NCI-H2227 (cell line): ENCODE data around the gene ULBP3.
"Not testable (repeated sequence)": the region's sequence is repeated elsewhere in the genome, so short reads cannot be mapped to it uniquely, and the experiment has no call there.

Experiments
- DNase-seq: peaks from one replicate; lab custom pipeline; 2025; ENCODE audit not compliant: unreplicated experiment; lab: John Stamatoyannopoulos, UW

The ULBP3 gene

DNA sequence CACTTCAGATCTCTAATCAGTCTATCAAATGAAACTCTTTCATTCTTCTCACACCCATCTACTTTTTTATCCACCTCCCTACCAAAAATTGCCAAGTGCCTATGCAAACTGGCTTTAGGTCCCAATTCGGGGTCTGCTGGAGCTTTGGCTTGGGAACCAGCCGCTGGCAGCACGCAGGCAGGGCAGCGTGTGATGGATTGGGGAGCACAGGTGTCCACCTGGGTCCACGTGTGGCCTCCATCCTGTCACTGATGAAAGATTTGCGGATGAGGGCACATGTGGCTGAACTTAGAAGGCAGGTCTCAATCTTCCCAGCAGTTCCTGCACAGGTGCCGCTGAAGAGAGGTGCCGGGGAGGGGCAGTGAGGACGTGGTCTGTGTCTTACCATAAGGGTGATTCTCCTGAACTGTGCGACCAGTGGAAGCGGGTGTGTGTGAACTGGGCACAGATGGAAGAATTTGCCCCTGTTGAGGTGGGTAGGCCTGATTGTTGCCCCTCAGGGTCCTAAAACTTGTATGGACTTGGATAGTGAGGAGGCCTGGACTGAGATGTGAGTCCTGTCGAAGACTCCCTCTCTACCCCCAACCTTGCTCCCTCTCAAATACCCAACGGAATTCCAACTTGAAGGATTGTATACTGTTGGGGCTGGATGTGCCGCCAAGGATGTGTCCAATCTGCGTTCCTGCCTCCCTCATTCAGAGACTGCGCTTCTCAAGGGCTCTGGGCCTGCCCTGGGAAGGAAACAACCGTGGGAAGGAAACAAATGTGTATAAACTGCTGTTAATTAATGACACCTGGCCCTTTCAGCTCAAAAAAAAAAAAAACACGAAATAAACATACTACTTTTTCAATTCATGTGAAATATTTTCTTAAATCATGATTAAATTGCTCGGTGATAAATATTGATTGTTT lies 25.2 kb downstream of the ULBP3 start:
- DNase-seq, result no peak

DNA sequence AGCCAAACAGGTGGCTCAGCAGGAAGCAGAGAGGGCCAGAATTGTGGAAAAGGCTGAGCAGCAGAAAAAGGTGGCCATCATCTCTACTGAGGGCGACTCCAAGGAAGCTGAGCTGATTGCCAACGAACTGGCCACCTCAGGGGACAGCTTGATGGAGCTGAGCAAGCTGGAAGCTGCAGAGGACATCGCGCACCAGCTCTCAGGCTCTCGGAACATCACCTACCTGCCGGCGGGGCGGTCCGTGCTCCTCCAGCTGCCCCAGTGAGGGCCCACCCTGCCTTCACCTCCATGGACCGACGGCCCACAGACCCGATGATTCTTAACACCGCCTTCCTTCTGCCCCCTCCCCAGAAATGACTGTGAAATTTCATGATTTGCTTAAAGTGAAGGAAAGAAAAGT lies 25.8 kb downstream of the ULBP3 start:
- no peak for DNase-seq

DNA sequence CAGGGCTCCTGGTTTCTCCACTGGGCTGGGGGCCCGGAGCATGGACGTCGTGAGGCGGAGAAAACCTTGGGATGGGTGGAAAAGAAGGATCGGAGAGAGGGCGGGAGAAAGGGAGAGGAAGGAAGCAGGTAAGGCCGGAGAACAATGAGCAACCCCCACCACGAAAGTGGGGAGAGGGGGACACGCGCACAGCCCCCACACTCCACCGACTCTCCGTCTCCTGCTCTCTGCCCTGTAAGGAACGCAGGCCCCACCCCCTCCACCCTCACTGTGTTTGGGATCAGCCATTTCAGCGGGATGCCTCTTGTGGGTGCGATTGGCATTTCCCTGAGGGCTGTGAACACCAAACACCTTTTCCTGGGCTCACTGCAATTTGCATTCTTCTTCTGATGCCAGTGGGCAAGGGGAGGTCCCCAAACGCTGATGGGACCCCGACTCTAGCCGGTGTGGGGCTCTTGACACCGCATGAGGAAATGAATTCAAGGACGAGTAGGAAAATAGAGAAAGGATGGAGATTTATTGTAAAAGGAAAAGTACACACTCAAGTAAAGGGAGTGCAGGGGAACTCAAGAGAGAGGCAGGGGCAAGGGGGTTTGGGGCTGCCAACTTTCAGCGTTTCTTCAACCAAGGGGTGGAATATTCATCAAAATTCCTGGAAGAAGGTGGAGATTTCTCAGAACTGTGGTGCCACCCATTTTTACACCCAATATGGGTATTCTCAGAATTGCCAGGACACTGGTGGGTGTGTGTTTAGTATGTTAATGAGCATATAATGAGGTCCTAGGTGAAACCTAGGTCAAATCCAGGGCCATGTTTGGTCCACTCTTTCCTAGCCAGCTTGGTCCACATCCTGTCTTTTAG lies 30.5 kb downstream of the ULBP3 start:
- no peak for DNase-seq

DNA sequence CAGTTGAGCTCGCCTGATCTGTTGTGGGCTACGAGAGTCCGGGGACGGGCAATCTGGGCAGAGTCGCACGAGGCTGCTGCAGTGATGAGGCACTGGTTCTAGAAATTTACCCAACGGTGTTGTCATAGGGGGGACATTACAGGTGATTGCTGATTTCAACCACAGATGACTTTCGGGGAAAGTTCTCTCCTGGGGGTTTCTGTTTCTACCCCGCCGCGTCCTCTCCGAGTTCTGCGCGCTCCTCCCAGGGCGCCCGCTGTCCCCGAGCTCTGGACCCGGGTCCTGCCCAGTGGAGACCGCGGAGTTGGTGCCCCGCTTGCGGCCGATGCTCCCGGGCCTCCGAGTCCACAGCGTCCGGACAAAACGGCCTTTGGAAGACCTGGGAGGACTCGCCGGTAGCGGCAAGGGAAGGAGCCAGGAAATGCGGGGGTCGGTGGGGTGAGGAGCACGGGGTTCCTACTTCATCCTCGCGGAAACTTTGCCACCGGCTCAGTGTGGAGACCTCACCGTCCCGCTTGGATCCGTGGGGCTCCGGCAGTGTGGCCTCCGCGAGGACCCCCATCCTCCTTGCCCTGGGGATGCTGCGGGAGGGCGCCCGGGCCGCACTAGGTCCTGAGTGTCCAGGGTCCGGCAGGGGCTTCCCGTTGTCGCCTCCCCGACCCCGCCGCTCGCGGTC lies 31.3 kb downstream of the ULBP3 start:
- no peak for DNase-seq

DNA sequence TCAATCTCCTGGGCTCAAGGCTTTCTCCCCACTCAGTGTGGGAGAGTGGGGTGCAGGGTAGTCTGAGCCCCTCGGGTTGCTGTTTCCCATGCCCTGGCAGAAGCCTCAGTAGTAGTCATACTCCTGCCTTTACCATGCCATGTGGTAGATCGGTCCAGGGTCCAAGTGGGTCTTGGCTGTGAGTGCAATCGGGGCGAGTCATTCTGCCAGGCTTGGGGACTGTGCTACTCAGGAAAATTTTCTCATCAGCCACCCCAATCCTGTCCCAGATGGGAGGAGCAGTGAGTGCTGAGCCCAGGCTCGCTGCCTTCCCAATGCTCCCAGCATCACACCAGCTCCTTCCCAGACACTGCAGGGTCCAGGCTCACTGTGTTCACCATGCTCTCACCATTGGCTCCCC lies 32.8 kb downstream of the ULBP3 start:
- DNase-seq, result no peak

DNA sequence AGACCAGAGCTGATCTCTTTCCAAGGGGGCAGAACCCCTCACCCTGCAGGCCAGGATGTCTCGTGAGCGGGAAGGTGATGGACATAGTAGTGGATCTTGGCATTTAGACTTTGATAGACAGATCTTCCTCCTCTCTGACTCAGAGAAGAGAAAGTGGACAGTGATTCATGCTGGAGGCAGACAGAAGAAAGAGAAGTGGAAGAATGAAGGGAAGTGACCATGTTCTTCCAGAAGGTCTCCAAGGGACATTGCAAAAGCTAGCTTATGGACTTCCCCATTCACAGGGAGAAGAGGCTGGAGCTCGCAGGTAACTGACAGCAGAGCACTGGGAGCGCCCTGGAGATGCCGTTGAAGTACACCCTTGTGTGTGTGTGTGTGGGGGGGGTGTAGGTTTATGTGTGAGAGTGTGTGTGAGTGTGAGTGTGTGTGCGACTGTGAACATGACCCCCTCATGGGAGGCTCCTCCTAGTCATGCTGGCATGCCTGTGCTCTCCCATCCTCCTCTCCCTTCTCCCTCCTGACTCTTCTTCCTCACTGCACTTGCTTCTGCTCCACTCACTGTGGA lies 35.6 kb downstream of the ULBP3 start:
- DNase-seq, result no peak

DNA sequence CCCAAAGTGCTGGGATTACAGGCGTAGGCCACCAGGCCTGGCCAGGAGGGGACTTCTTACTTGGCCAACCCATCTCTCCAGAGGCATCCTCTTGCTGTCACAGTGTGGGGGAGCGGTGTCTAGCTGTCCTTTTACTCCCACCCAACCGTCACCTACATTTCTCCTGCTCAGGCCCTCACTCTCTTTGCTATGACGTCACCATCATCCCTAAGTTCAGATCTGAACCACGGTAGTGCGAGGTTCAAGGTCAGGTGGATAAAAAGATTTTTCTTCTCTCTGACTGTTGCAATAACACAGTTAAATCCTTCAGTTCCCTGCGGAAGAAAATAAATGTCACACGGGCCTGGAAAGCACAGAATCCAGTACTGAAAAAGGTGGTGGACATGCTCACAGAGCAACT lies 36.3 kb downstream of the ULBP3 start:
- no peak for DNase-seq

DNA sequence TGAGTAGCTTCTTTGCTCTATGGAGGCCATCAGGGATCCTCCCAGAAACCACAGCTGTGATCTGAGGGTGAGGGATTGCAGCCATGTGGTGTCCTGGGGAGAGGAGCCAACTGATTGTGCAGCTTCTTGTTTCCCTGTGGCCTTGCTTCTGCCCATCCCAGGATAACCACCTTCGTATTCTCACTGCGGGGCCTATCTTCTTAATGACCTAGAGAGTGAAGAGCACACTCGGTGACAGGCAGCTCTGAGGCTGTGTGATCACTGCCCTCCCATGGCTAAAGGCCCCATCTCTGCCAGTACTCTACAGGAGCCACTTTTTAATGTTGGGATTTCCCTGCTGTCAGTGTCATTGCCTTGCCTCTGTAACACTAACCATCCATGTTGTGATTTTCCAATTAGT lies 38.3 kb downstream of the ULBP3 start:
- DNase-seq, result no peak

DNA sequence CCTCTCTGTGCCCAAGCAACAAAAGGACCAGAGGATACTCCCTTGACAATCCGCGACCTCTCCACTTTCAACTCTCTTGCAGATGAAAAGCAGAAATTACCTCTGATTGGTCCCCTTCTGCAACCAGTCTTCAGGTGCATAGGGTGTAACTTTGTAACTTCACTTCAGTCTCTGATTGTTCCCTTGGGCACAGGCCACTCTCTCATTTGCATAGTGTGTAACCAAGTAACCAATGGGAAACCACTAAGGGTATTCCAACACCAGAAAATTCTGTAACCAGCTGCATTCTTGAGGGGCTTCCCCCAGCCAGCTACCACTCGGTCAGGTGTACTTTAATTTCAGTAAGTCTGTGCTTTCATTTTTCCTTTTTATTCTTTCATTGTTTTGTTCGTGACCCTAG lies 39.2 kb downstream of the ULBP3 start:
- no peak for DNase-seq

DNA sequence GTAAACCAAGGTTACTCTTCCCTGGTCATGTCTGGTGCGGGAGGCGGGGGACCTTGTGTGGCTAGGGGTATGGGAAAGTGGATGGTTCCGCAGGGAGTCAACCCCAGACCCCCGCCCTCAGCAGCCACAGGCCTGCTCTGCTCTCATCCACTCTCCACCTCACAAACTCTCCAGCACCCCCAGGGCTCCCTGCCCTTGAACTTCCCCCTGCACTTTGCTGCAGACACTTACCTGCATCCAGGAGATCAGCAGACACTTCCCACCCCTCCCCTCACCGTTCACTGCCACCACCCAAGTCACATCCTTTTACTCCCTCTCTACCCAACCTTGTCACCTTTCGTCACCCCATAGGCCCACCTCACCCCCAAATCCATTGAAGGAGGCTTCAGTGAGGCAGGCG lies 39.6 kb downstream of the ULBP3 start:
- no peak for DNase-seq

DNA sequence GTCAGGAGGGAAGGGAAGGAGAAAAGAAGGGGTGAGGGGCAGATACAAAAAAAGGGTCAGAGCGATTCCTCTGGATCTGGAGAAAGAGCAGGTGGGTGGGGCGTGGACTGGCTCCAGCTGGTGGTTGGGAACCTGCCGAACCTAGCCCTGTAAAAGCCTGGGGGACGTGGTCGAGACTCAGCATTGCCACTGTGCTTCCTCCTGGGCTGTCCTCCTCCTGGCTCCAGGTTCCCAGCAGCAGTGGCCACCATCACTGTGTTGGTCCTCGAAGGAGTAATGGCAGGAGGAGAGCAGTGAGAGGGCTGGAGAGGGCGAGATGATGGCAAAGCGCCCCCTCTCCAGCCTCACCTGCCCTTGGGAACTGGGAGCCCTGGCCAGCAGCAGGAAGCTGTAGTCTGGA lies 40.1 kb downstream of the ULBP3 start:
- no peak for DNase-seq

DNA sequence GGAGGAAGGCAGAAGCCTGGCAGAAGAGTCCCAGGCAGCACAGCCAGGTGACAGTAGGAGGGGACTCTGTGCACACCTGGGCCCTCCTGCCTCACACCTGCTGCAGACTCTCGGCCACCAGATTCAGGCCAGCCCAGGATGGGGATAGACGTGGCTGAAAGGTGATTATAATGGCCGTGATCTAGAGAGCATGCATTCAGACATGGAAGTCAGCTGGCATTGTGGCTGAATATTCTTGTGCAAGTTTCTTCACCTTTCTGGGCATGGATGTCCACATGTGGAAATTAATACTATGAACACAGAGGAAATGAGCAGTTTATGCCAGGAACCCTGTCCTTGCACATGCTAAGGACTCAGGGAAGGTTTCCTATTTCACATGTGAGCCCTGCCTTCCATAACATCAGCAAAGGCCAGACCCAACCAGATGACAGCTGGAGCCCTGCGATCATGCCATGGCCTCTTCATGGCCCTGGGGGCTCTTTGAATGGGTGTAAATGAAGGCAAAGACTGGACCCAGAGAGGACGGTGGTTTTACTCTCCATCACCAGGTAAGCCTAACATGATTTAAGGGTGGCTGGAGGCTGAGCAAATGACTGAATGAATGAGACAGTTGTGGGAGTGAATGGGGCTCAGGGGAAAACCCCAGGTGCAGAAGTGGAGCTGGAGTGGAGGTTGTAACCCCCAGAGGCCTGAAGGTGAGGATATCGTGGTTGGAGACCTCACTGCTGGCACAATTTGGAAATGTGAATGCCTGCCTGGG lies 40.9 kb downstream of the ULBP3 start:
- DNase-seq, result no peak

DNA sequence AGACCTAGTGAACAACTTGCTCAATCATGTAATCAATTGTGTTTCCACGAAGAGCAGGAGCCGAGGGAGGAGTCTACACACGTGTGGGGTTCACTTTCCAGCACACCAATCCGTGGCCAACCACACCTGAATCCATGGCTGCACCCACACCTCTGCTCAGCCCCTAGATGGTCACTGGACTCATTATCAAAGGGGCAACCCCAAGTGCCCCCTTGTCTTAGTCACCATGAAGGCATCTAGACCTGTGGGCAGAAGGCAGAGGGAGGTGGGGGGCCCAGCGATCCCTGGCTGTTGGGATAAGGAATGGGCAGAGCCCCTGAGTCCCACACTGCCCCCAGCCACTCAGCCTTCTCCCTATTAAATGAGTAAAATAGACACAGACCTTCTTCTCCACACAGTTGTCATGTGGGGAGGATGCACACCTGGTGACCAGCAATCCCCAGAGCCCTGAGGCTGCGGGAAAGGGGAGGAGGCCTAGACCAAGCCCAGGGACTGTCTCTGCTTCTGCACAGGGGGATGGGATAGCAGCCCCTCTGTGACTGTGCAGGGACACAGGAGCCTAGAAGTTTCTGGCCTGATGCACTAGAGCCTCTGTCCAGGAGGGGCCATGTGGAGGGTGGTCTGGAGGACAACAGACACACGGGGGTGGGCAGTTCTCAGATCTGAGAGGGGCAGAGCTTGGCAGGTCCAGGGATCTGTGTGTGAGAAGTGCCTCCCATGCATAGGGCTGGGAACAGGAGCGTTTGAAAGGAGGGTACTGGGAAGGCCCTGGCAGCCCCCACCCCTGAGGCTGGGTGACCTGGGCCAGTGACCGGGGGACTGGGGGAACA lies 41.7 kb downstream of the ULBP3 start:
- no peak for DNase-seq

DNA sequence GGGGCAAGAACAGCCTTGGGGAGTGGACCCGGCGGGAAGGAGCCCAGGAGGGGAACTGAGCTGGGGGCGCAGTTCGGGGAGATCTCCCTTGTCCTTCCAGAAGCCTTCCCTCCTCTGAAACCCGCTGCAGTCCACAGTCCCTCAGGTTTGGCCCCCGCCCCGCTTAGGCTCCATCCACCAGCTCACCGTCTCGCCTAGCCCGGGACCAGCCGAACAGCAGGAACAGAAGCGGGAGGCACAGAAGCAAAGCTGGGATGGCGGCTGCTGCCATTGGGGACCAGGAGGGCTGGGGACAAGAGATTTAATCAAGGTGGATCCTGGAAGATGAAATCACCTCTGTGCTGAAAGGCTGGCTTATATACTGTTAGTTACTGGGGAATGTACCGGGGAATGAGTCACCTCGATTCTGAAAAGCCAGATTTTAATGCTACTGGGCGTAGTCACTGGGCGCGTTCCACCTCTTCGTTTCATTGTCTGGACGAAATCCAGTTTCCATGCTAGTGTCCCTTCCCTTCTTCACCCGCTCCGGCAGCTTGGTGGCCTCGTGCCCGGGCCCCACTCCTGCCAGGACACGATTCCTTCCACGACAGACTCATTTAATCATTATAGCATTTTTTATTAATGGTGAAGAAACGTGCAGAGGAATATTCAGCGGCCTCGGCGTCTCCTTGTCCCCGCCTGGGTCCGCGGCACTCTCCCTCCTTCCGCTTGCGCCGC lies 43.6 kb downstream of the ULBP3 start, which contains the start of gene RAET1L:
RAET1L (minus strand) TSS at position 332 of the 717 bp plus-strand sequence; CDS start at position 271, 61 bp downstream.
- DNase-seq, result no peak

DNA sequence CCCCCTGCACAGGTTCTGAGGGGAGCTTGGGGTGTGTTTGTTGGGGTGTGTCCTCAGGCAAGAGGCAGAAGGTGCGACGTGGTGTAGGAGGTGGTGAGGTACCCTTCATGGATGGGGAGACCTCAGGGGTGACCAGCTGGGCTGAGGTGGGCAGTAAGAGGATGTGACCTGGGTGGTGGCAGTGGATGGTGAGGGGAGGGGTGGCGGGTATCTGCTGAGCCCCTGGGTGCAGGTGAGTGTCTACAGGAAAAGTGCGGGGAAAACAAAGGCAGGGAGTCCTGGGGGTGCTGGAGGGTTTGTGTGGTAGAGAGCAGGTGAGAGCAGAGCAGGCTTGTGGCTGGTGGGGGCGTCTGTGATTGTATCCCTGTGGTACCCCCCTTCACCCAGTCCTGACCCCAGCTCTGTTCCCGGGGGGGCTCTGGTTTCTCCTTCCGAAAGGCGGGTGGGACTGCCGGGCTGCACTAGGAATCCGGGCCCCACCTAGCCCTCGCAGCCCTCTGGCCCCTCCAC lies 44.2 kb downstream of the ULBP3 start:
- DNase-seq, result no peak

DNA sequence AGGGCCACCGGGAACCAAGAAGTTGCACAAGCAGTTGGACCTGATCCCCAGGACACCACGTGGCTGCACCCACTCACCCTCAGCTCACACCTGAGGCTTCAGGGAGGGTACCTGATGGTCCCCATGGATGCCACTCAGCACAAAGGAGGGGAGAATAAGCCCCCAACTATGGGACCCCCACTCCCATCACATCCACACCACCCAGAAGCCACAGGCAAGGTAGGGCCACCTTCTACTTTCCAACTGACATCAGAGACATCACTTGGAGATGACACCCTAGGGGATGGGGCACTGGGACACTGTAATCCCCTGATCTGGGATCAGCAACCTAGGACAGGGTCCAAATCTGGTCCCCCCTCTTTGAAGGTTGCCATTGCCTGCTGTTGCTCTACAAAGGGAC lies 44.9 kb downstream of the ULBP3 start:
- DNase-seq, result not testable (repeated sequence)

DNA sequence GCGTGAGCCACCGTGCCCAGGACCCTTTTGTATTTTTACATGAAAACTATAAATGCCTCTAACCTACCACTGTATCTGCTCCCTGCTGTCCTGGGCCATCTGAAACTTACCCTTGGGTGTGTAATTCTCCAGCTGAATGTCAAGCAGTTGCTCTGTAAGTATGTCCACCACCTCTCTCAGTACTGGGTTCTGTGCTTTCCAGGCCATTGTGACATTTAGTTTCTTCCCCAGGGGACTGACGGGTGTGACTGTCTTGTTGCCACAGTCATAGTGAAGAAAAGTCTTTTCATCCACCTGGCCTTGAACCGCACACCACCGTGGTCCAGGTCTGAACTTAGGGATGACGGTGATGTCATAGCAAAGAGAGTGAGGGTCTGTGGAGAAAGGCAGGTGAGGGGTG lies 47.1 kb downstream of the ULBP3 start:
- not testable (repeated sequence) for DNase-seq

DNA sequence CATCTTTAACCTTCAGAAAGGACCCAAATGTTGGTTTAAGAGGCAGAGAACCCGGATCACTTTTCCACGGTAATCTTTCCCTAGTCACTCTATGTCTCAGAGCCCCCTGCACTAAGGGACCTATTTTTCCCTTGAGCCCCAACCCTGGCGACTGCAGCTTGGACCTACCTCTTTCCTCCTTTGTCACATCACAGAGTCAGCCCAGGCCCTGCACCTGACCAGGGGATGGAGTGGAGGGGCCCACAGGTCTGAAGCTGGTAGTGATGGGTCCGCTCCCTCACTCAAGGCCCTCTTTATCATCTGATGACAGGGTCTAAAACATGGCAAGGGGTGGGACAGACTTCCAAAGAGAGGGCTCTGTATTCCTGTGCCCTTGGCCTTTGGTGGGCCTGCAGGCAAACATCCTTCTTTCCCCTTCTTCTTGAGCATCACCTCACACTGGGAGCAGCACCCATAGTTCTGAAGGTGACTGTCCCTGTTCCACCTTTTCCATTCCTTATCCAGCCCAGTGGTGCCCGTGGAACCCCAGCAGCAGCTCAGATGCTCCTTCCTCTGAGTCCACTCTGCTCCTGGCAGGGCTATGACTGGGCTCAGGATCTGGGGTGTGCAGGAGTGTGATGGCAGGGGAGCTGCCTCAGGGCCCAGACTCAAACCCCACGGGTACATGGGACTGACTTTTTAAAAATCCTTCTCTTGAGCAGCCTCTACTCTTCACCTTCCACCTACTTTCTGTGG lies 49.9 kb downstream of the ULBP3 start:
- no peak for DNase-seq
